Type B pancreatic cell (in vitro differentiated cells): ENCODE data around the gene AOPEP. TPM values are rescaled to one million over a fixed set of nuclear protein-coding genes. Genes with fewer than 3 reads are reported as not detected.

ENCODE experiments used
- DNase-seq: peaks from one replicate; pipeline ENCODE4 v3.0.0; 2021; ENCODE audit warnings: mixed read lengths; ENCODE audit not compliant: unreplicated experiment; ENCODE audit errors: extremely low spot score
- H3K27ac Mint-ChIP-seq: 2 replicates; pipeline ENCODE4 v1.8.0; 2021; ENCODE audit warnings: mild to moderate bottlenecking, mixed read lengths
- H3K27me3 Mint-ChIP-seq: 2 replicates; pipeline ENCODE4 v1.8.0; 2021; ENCODE audit warnings: mixed read lengths
- H3K36me3 Mint-ChIP-seq: 2 replicates; pipeline ENCODE4 v1.8.0; 2021; ENCODE audit warnings: mixed read lengths
- H3K4me1 Mint-ChIP-seq: one replicate; pipeline ENCODE4 v1.8.0; 2021; ENCODE audit warnings: mixed read lengths; ENCODE audit not compliant: unreplicated experiment
- H3K4me3 Mint-ChIP-seq: 2 replicates; pipeline ENCODE4 v1.8.0; 2021; ENCODE audit warnings: mild to moderate bottlenecking, mixed read lengths
- H3K9me3 Mint-ChIP-seq: 2 replicates; pipeline ENCODE4 v1.8.0; 2021; ENCODE audit warnings: mixed read lengths
- CTCF ChIP-seq: fragments of 200-600 bp; sonication (generic); conservative IDR thresholded peaks from 2 replicates; pipeline ENCODE4 v1.5.0; 2021; ENCODE audit warnings: antibody characterized with exemption, mild to moderate bottlenecking
- total RNA-seq: library from RNA; stranded (reverse); gene quantifications from 2 replicates; pipeline ENCODE4 v1.2.1, GENCODE V29; 2021; ENCODE audit warnings: low replicate concordance

AOPEP gene
- total RNA-seq, 1 donor from 2014 or later, result 89.3 TPM

DNA sequence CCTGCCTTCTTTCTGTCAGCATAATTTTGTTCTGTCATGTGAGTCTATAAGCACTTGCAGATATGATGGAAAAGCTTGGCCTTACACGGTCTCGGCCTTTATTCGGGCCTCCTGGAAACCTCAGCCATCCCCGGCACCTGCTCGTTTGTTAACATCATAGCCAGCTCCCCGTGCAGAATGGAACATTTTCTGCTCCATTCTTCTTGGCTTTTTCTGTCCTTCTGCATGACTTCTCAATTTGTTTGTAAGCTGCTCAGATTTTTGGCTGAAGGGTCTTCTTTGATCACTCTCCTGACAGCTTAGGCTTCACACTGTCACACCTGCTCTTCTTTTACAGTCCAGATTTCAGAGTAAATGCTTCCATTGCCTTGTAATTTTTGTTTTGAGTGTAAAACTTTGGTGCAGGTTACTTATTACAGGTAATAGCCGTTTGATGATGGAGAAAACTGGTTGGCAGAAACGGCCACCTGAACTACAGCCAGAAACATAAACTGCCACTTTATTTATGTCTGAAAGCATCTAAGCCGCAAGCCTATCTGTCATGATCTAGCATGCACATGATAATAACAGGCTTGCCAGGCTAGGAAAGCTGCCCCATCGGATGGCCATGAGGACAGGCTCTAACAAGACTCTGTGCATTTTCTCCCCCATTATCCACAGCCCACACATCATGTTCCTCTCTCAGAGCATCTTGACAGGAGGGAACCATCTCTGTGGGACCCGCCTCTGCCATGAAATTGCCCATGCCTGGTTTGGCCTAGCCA lies 197.0 kb downstream of the AOPEP start:
- DNase-seq, result no peak
- no peak for TF ChIP-seq CTCF
- Mint-ChIP-seq H3K36me3 (peaks cover 9% of the 10 kb centered on the region), H3K27ac (peak overlapping the region; percentile 87), H3K4me3 (peak overlapping the region; percentile 46), H3K9me3 (no peaks in the 10 kb centered on the region), H3K27me3 (no peaks in the 10 kb centered on the region), H3K4me1 (peaks cover 77% of the 10 kb centered on the region)

GRCh38 chr9:94925751-94926430 lies 199.4 kb downstream of the AOPEP start:
- Mint-ChIP-seq H3K4me1 (peaks cover 73% of the 10 kb centered on the region), H3K4me3 (peak overlapping the region; percentile 26), H3K9me3 (no peaks in the 10 kb centered on the region), H3K36me3 (peaks cover 13% of the 10 kb centered on the region), H3K27ac (peak overlapping the region; percentile 85), H3K27me3 (no peaks in the 10 kb centered on the region)
- no peak for TF ChIP-seq CTCF
- DNase-seq, result no peak

DNA sequence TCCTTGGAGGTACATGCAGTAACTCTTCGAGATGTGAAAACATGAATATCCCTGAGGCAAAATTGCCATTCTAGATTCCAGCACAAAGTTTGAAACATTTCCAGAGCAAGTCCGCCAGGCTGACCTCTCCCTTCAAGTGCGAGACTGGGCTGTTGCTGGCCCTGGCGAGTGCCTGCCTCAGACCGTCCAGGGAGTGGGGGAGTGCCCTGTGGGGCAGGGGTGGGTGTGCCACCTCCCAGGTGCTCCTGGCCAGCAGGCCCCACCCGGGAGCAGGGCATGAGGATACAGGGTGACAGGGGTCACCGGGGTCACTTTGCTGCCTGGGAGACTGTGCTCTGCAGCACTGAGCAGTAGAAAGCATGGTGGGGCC lies 199.9 kb downstream of the AOPEP start:
- H3K27me3 Mint-ChIP-seq, result no peaks in the 10 kb centered on the region
- H3K4me1 Mint-ChIP-seq, result peaks cover 69% of the 10 kb centered on the region

DNA sequence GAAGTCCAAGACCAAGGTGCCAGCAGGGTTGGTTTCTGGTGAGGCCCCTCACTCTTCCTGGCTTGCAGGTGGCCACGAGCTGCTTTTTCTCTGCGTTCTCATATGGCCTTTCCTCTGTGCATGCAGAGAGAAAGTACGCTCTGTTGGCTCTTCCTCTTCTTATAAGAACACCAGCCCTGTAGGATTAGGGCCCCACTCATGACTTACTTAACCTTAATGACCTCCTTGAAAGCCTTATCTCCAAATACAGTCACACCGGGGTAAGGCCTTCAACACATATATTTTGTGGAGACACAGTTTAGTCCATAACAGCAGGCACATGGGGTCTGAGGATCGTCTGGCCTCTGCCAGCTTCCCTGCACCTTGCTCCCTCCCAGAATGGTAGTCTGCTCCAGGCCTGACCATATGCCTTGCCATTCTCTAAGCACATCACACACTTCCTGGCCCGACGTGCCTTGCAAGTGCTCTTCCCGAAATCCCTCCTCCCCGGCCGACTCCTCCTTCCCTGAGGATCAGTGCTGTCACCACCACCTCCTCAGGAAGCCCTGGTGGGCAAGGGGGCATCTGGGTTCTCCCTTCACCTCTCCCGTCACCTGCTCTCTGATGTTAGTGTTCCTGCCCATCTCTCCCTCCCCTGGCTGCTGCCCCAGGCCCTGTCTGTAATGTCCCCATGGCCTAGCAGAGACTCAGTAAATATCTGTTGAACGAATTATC lies 200.7 kb downstream of the AOPEP start:
- no peak for TF ChIP-seq CTCF
- Mint-ChIP-seq H3K4me3 (no peak overlapping the region), H3K9me3 (no peaks in the 10 kb centered on the region)

More for the DNA sequence above, 199.9 kb downstream of the AOPEP start:
- H3K4me3 Mint-ChIP-seq, result no peak overlapping the region
- no peaks in the 10 kb centered on the region for H3K9me3 Mint-ChIP-seq
- peaks cover 16% of the 10 kb centered on the region for H3K36me3 Mint-ChIP-seq
- TF ChIP-seq CTCF, result no peak
- DNase-seq, result no peak
- H3K27ac Mint-ChIP-seq, result peak overlapping the region; percentile 85

GRCh38 chr9:94927762-94928670 lies 201.5 kb downstream of the AOPEP start:
- peak overlapping the region; percentile 27 for H3K4me3 Mint-ChIP-seq

More for the DNA sequence above, 200.7 kb downstream of the AOPEP start:
- Mint-ChIP-seq H3K27ac (peak overlapping the region; percentile 47), H3K27me3 (no peaks in the 10 kb centered on the region), H3K36me3 (peaks cover 20% of the 10 kb centered on the region), H3K4me1 (peaks cover 69% of the 10 kb centered on the region)
- no peak for DNase-seq

More at GRCh38 chr9:94927762-94928670, 201.5 kb downstream of the AOPEP start:
- Mint-ChIP-seq H3K36me3 (peaks cover 20% of the 10 kb centered on the region), H3K4me1 (peaks cover 66% of the 10 kb centered on the region), H3K27me3 (no peaks in the 10 kb centered on the region), H3K27ac (peak overlapping the region; percentile 57), H3K9me3 (no peaks in the 10 kb centered on the region)
- no peak for DNase-seq
- TF ChIP-seq CTCF, result no peak
